Femur (tissue), 1 donor: ENCODE measurements around the gene FANCG.

Experiments used
- DNase-seq: peaks from one replicate; pipeline ENCODE4 v3.0.0-alpha.2; 2017

Gene FANCG

DNA sequence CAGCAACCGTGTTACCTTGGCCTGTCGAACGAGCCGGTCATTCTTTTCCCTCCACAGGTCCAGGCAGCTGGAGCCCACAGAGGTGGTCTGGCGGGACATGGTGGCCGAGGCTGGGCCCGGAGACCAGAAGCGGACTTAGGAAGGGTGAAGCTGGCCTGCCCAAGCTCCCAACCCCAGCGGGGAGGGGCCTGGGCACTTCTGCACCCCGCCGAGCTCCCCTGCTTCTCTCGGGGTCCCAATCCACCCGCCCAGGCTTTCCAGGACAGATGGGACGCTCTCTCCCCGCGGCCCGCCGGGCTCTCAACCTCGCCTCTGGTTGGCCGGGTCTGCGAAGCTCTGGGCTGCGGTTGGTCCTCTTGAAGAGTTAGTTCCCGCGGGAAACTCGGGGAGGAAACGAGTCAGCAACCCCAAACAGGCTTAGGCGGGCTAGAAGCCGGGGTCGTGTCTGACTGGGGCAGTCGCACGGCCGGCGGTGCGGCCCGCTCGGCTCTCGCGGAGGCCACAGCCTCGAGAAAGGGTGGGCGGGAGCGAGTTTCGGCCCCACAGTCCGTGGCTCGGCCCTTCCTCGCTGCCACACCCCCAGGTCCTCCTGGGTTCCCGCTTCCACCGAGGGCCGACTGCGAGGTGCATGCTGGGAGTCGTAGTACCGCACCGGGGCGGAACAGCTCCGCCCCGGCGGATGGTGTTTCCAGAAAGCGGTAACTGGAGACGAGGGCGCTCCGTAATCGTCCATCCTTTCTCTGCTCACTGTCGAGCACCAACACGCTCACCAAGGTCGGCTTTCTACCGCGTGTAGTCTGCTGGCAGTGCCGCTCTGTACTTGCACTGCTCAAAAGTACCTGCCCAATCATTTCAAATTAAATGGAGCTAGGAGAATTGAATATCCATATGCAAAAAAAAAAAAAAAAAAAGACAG is at the start of gene FANCG:
FANCG (minus strand) TSS at position 517 of the 916 bp plus-strand sequence; CDS start at position 99, 418 bp downstream.
- DNase-seq, result peak; percentile 95

DNA sequence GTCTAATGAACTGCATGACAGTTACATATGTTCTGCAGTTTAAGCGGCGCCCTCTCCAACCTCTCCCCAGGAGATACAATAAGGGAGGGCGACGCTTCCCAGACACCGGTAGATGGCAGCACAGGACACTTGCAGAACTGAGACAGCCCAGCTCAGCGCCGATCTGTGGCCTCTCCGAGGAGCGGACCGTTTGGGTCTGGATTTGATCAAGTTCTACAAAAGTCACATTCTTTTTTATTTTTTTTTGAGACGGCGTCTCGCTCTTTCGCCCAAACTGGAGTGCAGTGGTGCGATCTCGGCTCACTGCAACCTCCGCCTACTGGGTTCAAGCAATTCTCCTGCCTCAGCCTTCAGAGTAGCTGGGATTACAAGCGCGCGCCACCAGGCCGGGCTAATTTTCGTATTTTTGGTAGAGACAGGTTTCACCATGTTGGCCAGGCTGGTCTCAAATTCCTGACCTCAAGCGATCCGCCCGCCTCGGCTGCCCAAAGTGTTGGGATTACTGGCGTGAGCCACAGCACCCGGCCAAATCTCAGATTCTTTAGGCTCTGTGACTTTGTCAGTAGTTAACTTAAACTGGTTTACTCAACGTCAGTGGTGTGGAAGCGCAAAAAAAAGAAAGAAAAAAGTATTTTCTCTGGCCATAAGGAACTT is 37.3 kb upstream of the FANCG start:
- DNase-seq, result peak; percentile 93

DNA sequence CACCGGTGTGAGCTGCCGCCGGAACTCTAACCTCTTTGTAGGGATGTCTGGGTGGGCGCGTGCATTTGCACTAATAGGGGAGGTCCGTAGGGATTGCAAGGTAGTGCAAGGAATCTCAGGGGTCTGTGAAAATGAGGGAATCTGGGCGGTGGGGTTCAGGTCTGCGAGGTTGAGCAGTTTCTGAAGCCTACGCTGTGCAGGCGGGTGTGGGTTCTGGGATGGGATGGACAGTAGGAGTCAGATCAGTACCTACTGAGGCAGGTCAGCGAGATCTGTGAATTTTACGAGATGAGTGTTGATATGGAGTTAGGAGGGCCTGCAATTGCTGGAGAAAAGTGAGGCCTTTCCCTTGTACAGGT is 36.8 kb upstream of the FANCG start:
- DNase-seq, result no peak

DNA sequence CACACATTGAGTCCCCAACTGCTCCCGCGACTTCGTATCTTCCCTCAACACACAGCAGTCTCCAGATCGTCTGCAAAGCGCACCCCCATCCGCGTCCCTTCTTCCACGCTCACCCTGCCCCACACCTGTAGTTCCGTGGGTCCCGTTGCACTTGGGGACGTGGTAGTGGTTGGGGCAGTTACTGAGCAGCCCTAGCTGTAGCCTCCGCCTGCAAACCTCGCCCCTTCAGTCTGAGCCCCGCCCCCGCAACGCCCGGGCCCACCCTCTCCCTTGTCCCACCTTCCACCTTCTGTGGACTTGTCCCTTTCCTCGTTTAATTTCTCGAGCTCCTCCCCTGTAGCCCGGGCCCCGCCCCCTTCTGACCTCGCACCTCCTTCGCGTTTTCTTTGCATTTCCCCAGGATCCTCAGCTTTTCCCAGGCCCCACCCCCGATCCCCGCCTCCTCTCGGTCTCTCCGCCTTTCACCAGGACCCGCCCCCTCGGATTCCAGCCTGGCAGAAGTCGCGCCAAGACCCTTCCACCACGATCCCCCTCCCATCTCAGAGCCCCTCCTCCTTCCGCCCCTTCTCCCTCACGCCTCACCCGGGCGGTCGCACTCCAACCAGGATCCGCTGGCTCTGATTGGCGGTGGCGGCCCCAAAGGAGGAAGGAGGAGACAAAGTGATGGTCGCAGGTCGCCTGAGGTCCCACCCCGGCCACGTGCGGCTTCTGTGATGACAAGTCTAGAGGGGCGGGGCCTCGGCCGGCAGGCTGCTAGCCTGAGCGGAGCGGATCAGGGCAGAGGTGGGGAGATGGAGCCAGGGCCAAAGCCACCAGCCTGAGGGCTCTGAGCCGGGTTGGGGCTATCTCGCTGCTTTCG is 36.2 kb upstream of the FANCG start, which contains the start of gene ATOSB:
ATOSB (minus strand) TSS at position 183 of the 859 bp plus-strand sequence. CDS start 7,588 bp downstream, outside the sequence.
- peak; percentile 99 for DNase-seq

DNA sequence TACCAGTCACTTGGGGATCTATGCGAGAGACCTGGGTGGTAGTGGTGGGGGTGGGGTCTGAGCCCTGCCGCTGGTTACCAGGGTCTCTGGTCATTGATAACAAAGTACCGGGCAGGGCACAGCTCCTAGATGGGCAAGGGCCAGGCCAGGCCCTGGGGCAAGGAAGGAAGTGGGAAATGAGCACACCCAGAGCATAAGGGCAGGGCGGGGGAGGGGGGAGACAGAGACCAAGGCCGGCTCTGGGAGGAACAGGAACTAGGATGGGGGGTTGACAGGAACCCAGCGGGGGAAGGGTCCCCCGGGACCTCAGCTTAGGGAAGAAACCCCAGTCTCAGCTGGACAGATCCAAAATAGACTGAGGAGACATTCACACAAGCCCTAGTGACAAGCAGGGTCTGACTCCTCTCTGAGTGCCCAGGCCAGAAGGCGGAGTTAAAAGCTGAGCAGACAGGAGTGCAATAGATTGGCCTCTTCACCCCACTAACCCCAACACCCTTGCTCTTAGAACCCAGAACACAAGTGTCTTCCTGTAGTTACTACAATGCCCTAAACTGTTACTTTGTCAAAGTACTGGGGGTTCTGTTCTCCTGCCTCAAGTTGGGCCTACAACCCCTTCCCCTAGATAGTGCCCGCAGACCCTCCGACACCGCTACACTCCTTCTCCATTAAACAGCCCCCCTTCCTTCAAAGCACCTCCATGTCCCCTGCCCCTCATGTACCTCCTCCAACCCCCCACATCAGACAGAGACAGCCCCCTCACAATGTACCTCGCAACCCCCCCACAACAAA is 35.3 kb upstream of the FANCG start:
- DNase-seq, result peak; percentile 79

DNA sequence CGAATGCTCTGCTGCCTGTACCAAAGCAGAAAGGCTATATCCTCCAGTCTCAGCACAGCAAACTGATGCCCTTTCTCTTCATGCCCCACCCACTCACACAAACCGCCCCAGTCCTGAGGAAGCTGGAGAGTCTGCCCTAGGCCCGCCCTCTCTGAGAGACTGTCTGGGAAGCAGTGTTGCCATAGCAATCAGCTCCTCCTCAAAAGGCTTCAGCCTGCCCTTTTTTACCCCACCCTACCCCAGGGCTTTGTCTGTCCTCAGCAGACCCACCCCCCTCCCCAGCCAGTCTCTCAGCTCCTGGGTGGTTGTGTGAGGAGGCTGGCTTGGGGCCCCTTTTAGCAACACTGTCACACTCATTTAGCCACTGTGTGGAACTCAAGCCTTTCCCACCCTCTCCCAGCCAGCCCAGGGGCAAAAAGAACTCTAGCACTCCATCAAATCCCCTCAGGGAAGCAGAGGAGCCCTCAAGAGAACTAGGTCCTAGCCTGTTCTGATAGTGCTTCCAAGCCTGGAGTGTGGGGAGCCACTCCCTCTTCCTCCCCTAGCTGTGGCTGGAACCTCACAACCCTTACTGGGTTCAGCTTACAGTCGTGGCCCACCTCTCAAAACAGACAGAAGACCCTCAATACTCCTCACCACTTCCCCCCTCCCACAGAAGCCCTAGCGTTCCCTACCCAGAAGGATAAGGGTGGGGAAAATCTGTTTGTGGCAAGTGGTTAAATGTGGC is 34.5 kb upstream of the FANCG start:
- peak; percentile 93 for DNase-seq

DNA sequence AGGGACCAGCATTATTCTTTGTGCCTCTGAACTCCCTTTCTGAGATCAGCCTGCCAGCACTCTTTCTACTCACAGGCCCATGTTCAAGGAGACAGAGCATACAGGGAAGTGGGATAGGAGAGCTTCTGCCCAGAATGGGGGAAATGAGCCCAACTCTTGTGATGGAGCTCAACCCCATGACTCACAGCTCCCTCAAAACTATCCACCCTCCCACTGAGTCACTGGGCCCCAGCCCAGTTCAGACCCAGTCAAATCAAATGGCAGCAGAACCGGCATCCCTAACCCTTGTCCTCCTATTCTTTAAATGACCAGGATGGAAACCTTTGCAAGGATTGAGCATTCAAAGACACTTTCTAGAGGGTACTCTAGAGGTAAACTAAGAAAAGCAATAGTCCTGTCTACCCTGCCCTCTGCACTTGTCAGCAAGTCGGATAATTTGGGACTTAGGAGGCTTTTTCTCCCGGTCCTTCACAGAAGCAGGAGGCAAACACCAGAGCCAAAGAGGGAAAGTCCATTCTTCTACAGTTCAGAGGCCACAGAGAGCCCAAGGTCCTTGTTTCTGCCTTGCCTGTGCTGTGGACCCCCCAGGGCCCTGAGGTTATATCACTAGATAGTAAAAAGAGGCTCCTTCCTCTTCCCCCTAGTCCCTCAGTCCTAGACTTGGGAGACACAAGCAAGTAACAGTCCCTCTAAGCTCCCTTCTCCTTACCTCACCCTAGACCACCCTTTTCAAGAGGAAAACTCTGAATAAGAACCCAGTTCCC is 32.7 kb upstream of the FANCG start:
- no peak for DNase-seq

DNA sequence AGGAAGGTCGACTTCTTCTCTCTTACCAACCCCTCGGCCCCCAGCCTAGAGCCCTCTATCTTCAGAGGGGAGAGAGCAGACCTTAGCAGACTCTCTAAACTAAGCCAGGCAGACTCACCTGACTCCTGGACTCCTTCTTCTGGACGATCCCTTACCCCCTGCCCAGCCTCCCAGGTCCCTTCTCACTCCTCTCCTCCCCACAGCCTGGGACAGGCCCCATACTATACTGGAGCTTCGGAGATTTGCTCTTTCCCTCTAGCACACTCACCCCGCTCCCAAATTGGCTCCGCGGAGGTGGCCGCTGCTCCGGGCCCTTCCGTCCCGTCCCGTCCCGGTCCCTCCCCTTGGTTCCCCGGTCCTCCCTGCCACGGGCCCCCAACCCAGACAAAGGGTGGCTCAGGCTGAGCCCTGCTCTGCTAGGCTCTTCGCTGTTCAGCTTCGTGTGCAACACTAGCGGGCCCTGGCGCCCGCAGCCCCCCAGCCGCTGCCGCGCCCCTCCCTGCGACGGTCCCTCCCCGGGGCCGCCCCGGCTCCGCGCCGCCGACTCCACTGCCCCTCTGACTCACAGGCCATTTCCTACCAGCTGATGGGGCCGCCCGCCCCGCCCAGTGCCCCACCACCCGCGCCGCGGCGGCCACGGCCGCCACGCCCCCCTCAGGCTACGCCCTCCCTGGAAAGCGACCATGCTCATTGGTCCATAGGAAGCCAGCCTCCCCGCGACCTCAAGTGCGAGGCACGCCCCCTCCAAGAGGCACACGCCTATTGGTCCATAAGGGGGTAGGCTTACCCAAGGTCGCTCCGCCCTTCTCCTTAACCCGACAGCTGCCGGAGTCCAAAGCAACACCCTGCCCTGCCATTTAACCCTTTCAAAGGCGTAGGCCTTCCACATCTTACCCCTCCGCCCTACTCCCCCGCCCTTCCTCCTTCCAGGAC is 31.5 kb upstream of the FANCG start:
- peak; percentile 98 for DNase-seq

DNA sequence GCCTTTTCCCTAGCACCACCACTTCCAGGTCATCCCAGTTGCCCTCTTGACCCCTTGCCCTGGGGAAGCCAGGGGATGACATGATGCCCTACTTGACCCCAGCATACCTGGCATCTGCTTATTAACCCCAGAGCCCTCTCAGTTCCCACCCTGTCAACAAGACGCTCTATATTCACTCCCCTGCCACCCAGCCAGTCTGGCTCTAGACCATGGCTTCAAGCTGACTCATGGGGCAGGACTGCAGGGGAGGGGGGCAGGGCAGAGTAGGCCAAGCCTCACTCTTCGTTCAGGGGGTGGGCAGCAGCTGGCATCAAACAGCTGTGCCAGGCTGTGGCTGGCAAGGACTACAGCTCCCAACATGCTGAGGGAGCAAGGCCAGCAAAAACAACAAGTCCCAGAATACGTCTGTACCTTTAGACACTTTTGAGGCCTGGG is 30.6 kb upstream of the FANCG start:
- peak; percentile 68 for DNase-seq

DNA sequence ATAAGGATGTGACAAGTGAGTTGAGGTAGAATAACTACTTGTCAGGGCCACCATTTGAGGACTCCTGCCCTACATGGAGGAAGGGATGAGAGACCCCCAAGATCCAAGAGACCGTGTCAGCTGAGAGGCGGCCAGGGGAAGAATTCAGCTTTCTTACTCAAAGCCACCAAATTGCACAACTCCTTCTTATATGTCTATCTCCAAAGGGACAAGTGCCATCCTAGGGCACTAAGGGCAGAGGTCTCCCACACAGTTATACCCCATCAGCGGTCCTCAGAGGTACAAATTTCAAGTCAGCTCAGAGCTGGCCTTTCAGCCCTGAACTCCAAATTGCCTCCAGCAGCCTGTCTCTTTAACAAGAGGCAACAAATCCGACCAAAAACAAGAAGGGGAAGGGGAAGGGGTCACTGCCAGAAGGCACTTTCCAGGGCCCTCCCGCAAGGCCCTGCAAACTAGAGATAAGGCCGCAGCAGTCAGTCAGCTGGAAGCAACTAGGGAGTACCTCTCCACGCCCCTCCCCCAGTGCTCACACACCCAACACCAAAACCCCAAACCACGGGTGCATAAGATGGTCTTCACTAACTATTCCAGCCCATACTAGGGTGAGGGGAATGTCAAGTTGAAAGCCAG is 29.3 kb upstream of the FANCG start:
- no peak for DNase-seq

DNA sequence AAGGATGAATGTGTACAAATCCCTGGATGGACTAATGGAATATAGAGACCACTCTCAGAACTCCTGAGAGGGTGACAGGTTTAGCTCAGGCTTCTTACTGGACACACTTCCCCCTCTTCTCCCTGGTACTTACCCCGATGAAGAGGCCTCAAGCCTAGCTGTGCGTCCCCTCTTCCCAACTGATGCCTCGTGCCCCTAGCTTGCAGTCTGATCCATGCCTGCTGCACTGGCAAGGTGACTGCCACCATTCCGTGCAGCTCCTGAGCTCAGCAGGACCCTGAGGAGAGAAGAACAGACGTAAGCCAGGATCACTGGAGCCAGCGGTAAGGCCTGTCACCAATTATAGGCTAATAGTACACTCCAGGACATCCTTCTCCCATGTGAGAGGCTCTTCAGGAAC is 28.7 kb upstream of the FANCG start:
- DNase-seq, result no peak

DNA sequence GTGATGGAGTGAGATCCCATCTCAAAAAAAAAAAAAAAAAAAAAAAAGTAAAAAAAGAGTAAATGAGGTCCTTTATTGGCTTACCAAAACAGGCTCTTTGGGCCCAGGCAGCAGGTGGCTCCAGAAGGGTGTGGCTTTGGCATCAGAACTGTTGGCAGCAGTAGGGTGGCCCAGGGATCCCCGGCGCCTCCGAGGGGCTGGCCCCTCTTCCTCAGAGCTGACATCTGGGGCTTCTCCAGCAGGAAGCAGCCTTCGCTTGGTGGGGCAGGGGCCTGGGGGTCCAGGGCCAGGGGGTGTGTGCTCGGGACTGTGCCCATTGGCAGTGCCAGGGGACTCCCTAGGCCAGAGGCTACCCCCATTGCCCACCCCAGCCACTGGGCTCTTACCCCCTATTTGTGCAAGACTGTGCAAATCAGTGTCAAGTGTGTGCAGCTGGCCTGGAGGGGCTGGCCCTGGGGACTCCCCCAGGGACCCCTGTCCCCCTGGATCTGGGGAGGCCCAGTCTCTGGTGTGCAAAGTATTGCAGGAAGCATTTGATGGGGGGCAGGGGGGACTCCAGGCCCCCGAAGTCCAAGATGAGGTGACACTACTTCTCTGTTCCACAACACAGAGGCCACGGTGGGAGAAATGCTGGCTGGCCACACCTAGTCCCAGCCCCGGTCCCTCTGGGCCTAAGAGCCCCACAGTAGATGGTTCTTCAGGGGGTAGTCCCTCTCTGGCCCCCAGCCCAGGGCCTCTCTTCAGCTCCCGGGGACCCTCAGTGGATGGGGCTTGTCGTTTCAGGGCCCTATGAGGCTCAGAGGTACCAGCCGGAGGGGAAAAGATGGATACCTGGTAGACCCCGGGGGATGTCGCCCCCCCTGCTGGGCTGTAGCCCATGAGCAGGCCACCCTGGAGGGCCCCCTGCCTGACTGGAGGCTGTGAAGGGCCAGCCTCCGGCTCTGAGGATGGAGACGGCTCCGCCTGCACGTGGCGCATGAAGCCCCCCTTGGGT is 27.9 kb upstream of the FANCG start:
- DNase-seq, result no peak

DNA sequence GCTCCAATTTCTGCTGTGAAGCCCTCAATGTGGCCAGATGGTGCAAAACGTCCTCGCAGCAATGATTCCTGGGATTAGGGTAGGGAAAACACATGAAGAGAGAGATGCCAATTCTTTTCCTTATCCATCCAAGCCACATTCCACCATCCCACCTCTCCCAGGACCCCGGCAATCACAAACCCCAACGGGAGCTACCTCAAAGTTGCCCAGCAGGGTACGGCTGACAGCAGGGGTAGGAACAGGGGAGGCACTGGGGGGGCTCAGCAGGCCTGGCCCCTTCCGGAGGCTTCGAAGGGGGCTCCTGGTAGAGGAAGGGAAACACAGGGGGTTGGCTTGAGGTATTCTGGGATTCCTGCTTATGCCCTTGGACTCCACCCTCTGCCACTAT is 26.6 kb upstream of the FANCG start:
- no peak for DNase-seq

DNA sequence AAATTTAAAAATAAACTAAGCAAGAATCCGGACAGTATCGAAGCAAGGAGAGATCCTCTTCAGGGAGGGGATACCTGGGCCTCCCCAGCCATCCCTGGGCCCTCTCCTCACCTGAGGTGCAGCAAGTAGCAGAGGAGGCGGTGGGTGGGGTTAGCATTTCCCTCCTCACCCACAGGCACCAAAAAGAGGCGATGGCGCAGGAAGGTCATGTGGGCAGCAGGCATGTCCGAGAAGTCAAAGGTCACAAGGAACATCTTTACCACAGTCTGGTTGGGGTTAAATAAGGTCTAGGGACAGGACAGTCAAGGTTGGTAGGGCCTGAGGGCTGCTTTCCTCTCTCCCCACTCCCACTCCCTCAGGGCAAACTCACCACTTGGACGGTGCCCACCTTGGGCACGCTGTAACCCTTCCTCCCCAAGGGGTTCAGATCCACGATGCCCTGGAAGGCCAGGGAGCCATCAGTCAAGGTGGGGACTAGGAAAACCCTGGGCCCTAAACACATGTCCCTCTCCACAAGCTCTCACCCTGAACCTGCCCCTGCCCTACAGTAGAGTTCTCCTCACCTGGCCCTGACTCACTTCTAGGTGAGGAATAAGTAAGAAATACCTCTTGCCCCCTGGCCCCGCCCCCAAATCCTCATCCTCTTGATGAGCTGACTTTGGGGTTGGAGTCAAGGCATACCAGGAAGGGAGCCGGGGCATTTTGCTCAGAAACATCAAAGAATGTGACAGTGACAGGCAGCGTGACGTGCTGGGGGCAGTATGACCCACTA is 26.0 kb upstream of the FANCG start:
- no peak for DNase-seq

DNA sequence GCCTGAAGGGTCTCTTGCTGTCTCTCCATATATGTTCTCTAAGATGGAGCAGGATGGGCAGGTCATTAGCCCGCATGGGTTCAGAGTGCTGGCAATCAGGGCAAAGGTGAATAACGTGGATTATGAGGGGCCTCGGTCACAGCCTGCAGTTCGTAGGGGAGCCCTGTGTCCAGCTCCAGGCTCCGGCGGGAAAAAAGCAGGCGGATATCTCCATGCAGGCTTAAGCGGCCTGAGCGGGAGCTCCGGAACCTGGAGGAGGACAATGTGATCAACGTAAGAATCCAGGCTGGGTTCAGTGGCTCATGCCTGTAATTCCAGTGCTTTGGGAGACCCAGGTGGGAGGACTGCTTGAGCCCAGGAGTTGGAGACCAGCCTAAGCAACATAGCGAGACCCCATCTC is 25.4 kb upstream of the FANCG start:
- no peak for DNase-seq

DNA sequence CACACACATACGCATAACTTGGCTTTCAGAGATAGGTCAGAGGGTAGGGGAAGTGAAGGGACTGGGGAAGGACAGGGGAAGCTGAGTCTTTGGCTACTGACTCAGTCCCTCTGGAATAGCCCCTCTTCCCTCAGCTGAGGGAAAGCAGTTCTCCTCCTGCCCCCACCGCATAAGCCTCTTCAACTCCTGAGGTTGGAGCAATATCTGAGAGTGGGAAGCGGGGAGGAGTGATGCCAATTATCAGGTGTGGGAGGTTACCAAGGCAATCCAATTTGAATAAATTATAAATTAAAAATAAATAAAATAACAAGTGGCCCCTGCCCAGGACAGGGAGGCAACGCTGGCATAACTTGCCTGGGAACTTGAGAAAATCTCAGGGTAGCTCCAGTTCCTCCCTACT is 24.8 kb upstream of the FANCG start:
- DNase-seq, result no peak

DNA sequence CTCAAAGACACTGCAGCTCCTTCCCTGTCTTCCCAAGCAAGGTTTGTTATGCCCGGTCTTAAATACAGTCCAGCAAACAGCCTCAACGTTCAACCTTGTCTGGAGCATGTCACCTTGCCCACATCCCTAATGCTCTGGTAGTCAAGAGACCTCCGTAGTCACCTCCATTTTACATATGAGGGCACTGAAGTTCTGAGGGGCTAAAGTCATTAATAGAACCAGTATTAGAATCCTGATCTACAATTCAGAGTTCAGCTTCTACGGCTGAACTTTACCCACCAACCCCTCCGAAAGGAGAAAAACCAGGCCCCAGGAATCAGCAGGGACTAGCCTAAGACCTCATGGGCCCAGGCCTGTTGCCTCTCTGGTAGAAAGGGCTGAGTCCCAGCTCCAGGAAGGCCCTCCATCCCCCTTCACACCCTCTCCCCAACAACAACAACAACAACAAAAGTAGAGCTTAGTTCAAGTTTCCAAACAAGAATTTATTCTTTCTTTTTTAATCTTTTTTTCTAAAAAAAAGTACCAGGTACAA is 24.0 kb upstream of the FANCG start:
- no peak for DNase-seq
